C1 segment of cervical spinal cord (tissue), 14 donors: Measurements from ENCODE around the gene APC.
A peak's percentile ranks its signal among the peaks of the same experiment; 100 is the strongest.

Experiments used
- DNase-seq, 14 donors: peaks; one replicate each; lab custom pipeline; 2025; lab: John Stamatoyannopoulos, UW

APC gene

GRCh38 chr5:112784726-112785125, 47.0 kb downstream of the APC start:
- DNase-seq = no peak

DNA sequence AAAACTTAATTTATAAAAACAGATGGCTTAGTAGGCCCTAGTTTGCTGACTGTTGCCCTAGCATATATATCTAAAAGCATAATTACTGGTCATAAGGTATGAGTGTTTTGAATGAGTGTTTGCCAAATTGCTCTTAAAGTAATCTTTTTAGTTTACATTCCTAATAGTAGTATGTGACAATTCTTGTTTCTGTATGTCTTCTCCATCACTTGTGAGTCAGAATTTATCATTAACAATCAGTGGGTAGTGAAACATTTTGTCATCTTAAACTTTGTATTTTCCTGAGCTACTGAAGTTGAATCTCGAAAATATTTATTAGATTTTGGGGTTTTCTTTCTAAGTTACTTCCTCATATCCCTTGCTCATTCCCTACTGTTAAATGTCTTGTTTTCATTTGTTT, 49.6 kb downstream of the APC start:
- DNase-seq = no peak

GRCh38 chr5:112787896-112788295, 50.2 kb downstream of the APC start:
- no peak for DNase-seq

DNA sequence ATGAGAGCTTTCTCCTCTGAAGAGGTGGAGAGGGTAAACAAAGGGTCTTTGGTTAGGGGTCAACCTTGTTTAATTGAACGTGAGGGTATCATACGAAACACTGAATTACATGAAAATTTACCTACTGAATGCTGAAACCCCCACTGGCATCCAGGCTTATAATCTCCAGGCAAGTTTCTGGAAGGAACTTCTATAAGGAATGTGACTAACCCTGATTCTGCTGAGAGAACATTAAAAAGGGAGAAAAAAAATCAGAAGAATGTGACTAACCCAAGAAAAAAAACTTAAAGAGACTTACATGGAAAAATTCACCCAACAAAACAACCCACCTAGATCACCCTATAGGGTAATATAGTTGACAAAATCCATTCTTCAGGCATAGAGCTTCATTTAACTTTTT, 55.5 kb downstream of the APC start:
- no peak for DNase-seq

- no peak for DNase-seq
These were observed 56.7 kb downstream of the APC start for GRCh38 chr5:112794410-112794809.

GRCh38 chr5:112795342-112795741, 57.7 kb downstream of the APC start:
- DNase-seq = no peak

GRCh38 chr5:112795944-112796678, 58.4 kb downstream of the APC start:
- DNase-seq = no peak

- DNase-seq = peak in 1 of 14 donors; percentile 19
These were observed 62.0 kb downstream of the APC start for GRCh38 chr5:112799661-112800060.

GRCh38 chr5:112800891-112801290, 63.2 kb downstream of the APC start:
- peak in 1 of 14 donors; percentile 42 for DNase-seq

DNA sequence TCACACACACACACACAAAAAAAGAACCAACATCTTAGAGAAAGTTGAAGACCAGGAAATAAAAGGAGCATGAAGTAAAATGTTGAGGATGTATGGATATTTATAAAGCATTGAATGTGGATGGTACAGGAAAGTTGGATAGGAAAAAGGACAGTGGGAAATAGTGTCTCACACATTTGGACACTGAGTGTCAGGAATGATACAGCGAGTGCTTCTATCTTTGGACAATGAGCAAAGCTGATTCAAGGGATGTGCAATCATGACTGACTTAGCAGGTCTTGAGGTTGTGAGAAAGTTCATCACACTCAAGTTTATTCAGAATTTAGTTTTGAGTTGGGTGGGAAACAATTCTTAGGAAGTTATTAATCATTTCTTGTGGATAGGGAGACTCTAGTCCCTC, 73.3 kb downstream of the APC start:
- DNase-seq = no peak

DNA sequence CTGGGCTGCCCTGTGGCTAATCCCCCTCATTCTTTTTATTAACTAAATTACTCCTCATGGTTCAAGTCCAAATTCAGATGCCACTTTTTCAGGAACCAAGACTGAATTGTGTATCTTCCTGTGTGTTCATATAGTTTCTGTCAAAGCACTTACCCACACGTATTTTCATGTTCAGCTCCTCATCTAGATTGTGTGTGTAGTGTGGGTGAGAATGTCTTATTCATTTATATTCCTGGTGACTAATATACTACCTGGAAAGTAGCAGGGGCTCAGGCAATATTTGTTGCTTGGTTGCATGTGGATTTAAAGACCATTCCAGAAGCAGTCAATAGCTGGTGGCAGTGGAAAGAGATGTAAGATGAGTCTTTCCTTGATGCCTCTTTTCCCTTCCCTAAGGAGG, 74.9 kb downstream of the APC start:
- no peak for DNase-seq

- no peak for DNase-seq
These were observed 82.6 kb downstream of the APC start for GRCh38 chr5:112820246-112820645.

GRCh38 chr5:112822456-112822855, 84.8 kb downstream of the APC start:
- no peak for DNase-seq

DNA sequence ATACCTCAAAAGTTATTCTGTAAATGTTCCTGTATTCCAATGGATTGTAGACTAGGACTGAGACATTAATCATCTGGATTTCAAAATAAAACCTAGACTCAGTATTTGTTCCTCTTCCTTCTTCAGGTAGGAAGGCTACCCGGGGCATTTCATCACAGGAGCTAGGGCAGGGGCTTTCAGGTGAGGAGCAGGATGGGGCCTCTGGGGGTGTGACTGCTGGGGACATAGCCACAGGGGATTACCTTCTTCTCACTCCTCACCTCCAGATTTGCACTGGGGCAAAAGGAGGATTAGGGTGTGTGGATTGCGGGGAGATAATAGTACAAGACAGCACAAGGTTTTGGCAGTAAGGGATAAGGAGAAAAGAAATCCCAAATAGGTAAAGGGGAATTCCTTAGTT, 85.5 kb downstream of the APC start:
- no peak for DNase-seq

DNA sequence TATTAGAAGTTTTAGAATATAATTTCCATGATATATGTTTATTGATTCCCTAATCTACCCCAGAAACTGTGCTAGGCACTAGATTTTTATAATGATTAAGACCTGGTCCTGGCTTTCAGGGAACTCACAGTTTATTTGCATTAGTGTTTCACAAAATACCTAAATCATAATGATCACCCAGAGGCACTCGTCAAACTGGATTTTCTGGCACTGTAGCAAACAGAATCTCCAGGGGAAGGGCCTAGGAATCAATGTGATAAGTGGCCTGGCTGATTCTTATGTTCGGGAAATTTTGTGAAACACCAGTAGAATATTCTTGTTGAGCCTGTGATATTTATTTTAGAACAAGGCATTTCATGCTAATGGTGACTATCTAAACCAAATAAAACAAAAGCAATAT, 86.0 kb downstream of the APC start:
- DNase-seq = no peak

DNA sequence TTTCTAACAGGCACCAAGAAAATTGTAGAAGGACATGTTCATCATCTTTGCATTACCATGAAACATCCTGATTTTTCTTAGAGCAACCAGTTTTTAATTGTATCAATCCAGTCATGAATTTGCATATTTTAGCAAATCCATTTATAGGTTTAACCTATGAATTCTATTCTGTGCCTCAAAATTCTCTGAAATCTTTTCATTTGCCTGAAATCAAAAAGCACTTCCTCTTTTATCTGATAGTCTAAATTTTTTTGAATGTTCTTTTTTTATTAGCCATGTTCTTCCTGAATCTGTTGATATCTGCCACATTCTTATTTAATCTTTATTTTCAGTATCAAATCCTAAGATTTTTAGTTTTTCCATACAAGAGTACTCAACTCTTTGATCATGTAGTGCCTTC, 86.5 kb downstream of the APC start:
- DNase-seq = no peak

GRCh38 chr5:112830378-112830777, 92.7 kb downstream of the APC start:
- DNase-seq = no peak

GRCh38 chr5:112833971-112834370, 96.3 kb downstream of the APC start:
- DNase-seq = no peak

- DNase-seq = no peak
These were observed 106.8 kb downstream of the APC start for GRCh38 chr5:112844489-112844888.

- no peak for DNase-seq
These were observed 108.9 kb downstream of the APC start for GRCh38 chr5:112846556-112846955.

- no peak for DNase-seq
These were observed 109.6 kb downstream of the APC start for GRCh38 chr5:112847306-112847705.

GRCh38 chr5:112848116-112848811, 110.6 kb downstream of the APC start:
- DNase-seq = peak in 1 of 14 donors; percentile 4

GRCh38 chr5:112849912-112850311, 112.2 kb downstream of the APC start:
- DNase-seq = no peak
